Stimulated activated naive CD4-positive, alpha-beta T cell treated with Interleukin-2 at 50 U/mL for 16 hours (primary cell): ENCODE measurements around the gene EEFSEC.

Experiments
- DNase-seq: peaks from one replicate; lab custom pipeline; 2025; lab: John Stamatoyannopoulos, UW

EEFSEC gene

GRCh38 chr3:128369121-128369703, 215.9 kb downstream of the EEFSEC start:
- DNase-seq, result no peak

DNA sequence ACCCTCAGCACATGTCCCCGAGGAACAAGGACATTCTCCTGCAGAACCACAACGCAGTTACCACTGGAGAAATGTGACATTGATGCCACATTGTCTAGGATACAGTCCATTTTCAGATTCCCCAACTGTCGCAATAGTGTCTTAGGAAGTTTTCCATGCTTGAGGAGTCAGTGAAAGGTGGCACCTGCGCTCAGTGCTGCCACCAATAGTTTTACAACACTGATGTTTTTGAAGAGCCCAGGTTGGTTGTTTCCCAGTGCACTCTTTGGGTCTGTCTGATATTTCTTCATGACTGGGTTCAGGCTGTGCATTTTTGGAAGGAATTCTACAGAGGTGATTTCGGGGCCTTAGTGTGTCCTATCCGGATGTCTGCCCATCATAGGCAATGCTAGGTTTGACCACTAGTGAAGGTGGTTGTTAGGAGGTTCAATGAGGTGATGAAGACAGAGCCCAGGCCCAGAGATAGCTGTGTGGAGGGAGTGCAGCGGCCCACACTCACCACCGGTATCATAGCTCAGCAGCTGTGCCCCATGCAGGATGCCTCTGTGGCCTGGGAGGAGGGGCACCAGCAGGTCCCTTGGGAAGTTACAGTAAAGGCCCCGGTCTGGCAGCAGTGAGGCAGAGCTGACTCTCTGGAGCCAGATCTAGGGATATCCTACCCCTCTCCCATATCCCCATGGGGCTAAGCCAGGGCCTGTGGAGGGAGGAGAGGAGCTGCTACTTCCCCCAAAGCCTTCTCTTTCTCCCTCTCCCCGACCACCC, 216.8 kb downstream of the EEFSEC start:
- DNase-seq, result no peak

DNA sequence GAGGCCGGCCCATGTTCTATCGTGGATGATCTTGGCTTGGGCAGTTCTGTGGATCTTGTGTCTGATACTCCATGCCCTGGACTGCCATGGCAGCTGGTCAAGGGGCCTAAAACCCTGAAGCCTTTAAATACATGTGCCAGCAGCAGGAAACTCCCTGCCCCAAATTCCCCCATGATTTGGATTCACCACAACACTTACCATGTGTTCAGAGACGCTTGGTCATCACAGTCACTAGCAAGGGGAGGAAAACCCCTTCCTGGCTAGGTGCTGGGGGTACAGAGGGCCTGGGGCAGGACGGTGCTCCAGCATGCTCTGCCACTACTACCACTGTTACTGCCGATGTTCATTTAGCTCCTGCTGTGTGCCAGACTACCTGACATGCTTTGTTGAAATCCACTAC, 219.0 kb downstream of the EEFSEC start:
- DNase-seq, result no peak

- DNase-seq, result no peak
Measured at GRCh38 chr3:128372707-128373533, 219.6 kb downstream of the EEFSEC start.

GRCh38 chr3:128374746-128375445, 221.6 kb downstream of the EEFSEC start:
- DNase-seq, result no peak

DNA sequence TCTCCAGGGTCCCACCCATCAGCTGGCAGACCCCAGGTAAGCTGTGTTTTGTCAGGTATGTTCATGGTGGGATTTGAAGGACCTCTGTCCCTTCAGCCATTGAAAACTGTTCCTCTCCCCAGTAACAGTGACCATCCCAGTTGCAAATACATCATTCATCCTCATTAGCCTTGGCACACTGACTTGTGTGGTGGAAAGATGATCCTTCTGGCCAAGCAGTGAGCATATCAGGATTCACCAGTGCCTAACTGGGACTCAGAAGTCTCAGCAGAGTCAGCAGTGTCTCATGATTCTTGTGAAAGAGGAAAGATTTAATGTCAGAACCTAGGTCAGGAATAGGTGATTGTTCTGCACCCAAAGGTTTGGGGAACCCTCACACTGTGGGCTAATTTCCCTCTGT, 223.2 kb downstream of the EEFSEC start:
- DNase-seq, result no peak

DNA sequence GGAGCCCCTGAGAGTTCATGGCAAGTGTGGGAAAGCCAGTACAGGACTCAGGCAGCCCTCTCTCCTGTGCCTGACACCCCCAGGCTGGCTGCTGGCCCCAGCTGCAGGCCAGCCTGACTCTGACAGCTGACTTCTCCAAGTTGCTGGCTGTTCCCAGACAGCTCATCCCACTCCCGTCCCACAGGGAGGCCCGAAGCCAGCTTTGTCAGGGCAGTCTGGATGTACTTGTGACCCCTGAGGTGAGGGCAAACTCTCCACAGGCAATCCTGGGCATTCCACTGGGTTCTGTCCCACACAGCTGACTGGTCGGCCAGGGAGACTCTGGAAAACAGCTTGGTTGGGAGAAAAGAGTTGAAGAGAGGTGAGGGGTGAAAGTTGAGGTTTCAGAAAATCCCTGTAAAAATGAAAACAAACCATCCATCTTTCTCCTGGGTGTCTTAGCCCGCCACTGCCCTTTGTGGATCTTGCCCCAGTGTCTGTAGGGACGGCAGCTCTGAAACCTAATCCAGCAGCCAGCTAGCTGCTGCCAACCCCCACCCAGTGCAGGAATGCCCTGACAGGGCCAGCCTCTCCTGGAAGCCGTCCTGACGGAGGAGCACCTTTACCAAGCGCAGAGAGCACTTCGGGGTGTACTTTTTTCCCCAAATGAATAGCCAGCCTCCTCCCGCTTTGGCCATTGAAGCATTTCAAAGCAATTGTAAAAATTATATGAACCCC, 225.5 kb downstream of the EEFSEC start:
- DNase-seq, result no peak

DNA sequence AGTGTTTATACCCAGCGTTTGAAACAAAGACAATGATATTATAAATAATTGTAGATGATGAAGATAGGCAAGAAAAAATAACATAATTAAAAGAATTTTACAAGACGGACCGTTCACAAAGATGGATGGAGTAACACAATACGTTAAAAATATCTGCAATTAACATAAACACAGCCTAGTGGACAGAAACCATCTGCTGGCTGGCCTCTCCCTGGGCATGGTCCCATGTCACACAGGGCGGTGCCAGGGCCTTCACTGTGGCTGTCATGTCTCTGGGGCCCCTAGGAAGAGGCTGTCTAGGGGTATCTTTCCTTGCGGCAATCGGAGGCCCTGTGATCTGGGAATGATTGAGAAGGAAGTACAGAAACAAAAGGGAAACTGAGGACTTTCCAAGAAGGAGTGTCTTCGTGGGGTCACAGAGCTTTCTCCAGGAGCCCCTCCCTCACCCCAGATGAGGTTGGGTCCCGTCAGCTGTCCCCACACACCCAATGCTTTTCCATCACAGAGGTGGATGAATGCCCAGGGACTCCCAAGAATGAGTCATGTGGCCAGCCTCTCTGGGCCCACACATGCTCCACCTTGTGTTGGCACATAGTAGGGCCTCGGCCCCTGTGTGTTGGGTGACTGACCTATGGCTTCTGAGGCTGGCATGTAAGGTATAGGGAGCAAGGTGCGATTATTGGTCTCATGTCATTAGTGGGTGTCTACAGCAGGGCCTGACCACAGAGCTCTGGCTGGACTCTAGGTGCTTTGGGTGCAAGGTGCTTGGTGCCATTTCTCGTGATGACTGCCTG, 226.3 kb downstream of the EEFSEC start:
- no peak for DNase-seq

- DNase-seq, result no peak
Measured at GRCh38 chr3:128380295-128380694, 227.0 kb downstream of the EEFSEC start.

GRCh38 chr3:128380719-128381118, 227.4 kb downstream of the EEFSEC start:
- DNase-seq, result no peak

DNA sequence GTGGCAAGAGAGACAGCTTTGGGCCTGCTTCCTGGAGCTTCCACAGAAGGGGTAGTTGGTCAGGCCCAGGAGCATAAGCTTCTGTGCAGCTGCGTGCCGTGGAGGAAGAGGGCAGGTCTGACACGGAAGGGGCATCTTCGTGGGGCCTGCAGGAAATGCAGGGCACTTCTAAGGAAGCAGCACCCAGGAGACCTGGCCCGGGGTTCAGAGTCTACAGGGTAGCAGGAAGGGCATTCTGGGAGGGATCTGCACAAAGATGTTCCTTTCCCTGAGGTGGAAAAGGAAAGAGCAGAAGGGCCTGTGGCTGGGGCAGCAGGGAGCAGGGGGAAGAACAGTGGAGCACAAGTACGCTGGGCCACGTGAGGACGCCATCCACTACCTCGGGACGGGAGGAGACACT, 228.3 kb downstream of the EEFSEC start:
- no peak for DNase-seq

DNA sequence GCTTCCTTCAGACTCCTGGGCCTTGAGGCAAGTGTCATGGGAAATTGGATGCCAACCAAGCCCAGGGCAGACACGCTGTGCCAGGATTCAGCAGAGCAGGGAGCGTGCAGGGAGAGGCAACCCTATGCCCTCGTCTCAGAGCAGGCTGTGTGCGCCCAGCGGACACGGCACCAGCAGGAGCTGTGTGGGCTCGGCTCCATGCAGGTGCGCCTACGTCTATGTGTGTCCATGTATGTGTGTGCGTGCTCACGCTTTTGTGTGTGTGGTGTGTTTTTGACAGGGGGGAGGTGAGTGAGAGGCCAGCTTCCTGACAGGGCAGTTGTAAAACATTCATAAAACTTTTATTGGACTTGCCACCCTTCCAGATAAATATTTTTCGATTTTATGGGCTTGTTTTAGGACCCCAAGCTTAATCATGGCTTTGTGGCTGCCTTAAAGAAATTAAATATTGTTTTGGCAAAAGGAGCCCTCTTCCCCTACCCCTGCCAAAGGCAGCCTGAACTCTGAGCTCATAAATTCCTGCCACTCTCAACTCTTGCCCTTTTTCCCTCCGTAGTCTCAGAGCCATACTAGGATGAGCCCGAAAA, 229.0 kb downstream of the EEFSEC start:
- no peak for DNase-seq

DNA sequence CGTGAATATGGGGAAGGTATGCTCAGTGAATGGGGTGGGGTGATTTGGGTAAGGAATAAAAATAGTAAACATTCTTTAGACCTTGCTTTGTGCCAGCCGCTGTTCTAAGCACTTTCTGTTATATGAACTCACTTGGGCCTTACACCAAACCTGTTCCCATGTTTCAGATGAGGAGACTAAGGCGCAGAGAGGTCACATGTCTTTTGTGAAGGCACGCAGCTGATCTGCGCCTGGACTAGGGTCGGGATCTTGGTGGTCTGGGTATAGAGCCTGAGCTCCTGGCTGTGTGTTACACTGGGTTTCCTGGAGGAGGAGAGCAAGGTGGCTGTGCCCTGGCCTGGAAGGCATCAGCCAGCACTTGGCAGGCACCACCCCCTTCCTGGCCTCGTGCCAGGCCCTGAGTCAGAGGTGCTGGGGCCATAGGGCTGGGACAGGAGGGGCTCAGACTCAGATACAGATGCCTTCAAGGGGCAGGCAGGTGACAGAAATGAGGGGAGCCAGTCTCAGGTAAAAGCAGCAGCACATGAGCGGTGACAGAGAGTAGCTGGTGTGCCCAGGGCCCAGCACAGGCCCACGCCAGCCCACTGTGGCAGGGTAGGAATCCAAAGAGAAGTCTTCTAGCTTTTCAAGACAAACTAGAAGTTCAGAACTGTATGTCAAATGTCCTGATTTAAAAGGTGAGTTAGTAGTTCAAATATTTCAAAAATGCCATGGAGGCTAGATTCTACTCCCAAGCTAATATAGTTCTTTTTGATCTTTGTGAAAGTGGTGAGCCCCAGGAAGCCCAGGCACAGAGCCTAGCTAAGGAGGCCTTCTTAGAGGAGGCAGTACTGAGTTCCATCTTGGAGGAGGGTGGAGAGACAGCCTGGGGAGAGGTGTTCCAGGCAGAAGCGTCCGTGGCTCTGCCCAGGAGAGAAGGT, 230.3 kb downstream of the EEFSEC start:
- DNase-seq, result no peak

GRCh38 chr3:128385080-128385832, 232.0 kb downstream of the EEFSEC start:
- DNase-seq, result no peak

GRCh38 chr3:128388932-128389331, 235.7 kb downstream of the EEFSEC start:
- no peak for DNase-seq

DNA sequence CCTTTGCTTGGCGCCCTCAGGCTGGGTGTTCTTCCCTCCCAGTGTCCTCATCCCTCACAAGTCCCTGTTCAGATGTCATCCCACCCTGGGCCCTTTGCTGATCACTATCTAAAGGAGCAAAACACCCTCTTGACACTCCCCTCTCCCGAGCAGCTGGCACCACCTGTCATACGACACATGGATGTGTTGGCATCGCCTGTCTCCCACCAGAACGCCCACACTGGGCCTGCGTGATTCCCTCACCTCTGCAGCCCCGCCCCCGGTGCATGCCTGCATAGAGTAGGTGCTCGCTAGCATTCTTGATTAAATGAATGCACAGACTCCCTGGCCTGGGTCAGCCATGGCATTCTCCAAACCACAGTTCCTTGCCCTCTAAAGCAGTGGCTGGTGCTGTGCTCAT, 237.6 kb downstream of the EEFSEC start:
- no peak for DNase-seq

DNA sequence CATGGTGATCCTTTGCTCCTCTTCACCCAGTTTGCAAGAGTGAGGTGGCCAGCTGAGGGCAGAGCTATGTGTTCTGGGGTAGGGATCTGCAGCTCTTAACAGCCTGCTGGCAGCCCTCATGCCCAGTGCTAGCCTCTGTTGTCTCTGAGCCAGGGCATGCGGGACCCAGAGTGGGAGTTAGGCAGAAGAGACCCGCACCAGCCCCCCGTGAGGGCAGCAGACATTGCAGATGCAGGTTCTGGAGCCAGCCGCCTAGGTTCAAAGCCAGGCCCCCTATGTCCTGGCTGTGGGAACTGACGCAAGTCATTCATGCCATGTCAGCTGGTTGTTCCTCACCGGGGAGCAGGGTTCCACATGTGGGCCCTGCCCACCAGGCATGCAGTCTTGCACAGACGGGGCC, 238.7 kb downstream of the EEFSEC start:
- no peak for DNase-seq

DNA sequence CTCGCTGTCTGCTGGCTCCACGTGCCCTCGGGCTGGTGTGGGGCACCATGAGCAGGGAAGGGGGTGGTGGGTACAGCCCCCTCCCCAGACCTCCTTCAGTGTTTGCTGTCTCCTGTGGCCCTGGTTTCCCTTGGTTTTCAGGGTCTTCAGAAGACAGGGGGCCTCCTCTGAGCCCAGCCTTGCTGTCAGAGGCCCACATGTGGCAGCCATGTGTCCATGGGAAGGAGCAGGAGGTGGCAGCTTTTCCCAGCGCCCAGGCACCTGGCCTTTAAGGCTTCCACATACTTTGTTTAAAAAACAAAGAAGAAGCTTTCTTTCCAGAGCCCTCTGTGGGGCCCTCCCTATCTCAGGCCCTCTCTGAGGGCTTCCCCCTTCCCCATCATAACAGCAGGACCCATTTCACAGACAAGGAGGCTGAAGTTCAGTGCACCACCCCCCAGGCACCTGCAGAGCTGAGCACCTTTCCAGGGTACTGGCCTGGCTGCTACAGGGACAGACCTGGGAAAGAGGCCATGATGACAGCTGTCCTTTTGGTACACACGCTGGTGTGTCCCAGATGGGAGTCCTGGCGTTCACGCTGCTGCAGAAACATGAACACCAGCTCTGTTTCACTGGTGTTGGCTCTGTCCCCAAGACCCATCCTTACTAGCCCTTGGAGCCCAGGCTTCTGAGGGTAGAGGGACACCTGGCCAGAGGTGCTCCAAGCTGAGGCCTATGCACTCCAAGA, 239.7 kb downstream of the EEFSEC start:
- DNase-seq, result no peak
